ENCODE measurements around the gene OBSCN. TPM values are rescaled to one million over a fixed set of nuclear protein-coding genes. Genes with fewer than 3 reads are reported as not detected.
A peak's percentile ranks its signal among the peaks of the same experiment; 100 is the strongest.

Gene OBSCN
- total and polyA plus RNA-seq, 2 donors (not counting 1 experiment from before 2014, with no cell fraction given) = 10.0 to 63.9 TPM

- Histone ChIP-seq H4K20me1 (ENCODE audit: control insufficient read depth, insufficient read depth, low read length, poor library complexity, severe bottlenecking) (no peaks in the 10 kb centered on the region), H3K9me3 (ENCODE audit: control extremely low read depth in 1 of 3, control insufficient read depth in 2 of 3, insufficient read depth in 1 of 3, low read length in 2 of 3) (peaks cover 0 to 2% (median 0%) of the 10 kb centered on the region in 3 donors), H3K4me2 (replicated peaks; ENCODE audit: low read depth, low read length, poor library complexity, severe bottlenecking) (peak overlapping the region; percentile 90), H3K4me1 (ENCODE audit: control insufficient read depth in 2 of 2, insufficient read depth in 2 of 2, low read length in 2 of 2) (peaks cover 5 to 19% of the 10 kb centered on the region in 2 donors), H3K4me3 (ENCODE audit: control extremely low read depth in 1 of 5, extremely low read depth in 1 of 5, insufficient read depth in 1 of 5, low read depth in 2 of 5, low read length in 4 of 5) (peak overlapping the region in 1 of 5 experiments; percentile 73), H3K9ac (ENCODE audit: low read length) (no peak overlapping the region), H2AFZ (ENCODE audit: insufficient read depth, low read depth, low read length, poor library complexity, severe bottlenecking) (peak overlapping the region; percentile 98), H3K36me3 (replicated peaks in 1 of 2; ENCODE audit: control extremely low read depth in 1 of 2, control insufficient read depth in 1 of 2, extremely low read depth in 1 of 2, insufficient read depth in 2 of 2, low read length in 1 of 2) (peaks cover 0 to 2% of the 10 kb centered on the region in 2 experiments), H3K27me3 (replicated peaks in 1 of 4; ENCODE audit: control extremely low read depth in 1 of 4, control insufficient read depth in 3 of 4, insufficient read depth in 4 of 4, low read length in 3 of 4) (no peaks in the 10 kb centered on the region), H3K27ac (ENCODE audit: low read length in 2 of 2) (no peak overlapping the region), H3K79me2 (ENCODE audit: control insufficient read depth, insufficient read depth, low read length) (no peaks in the 10 kb centered on the region)
- 92% methylated on average over 24 of the region's 25 CpGs for WGBS (ENCODE audit: insufficient coverage)
- H3K27ac Mint-ChIP-seq = no peak overlapping the region
- no peaks in the 10 kb centered on the region for H3K9me3 Mint-ChIP-seq (ENCODE audit: insufficient read depth)
- CTCF ChIA-PET = interaction anchor here (1.4 kb wide), 1 partner anchor 111 kb away, joined by 3 read pairs; the partner anchor contains the start of gene IBA57
- TF ChIP-seq EZH2 (IDR thresholded peaks at IDR 0.05; ENCODE audit: borderline replicate concordance, insufficient read depth, low read depth, low read length, poor library complexity, severe bottlenecking) = no peak
- TF ChIP-seq CTCF (IDR thresholded peaks at IDR 0.05) = no peak
- ATAC-seq (ENCODE audit: low read depth) (no peak), DNase-seq (no peak)
- no peaks in the 10 kb centered on the region for H3K27me3 Mint-ChIP-seq
- intact Hi-C loops (cut with micrococcal nuclease) = loop anchor here (1.0 to 10.0 kb wide), 4 partner anchors 64 to 224 kb away; partner anchors contain the start of genes C1orf35 and MRPL55
- peak overlapping the region; percentile 82 for H3K4me3 Mint-ChIP-seq
- peaks cover 11% of the 10 kb centered on the region for H3K4me1 Mint-ChIP-seq
- POLR2A ChIA-PET = no interaction called here
These were observed 69.2 kb downstream of the OBSCN start for GRCh38 chr1:228276901-228277490.
